Measurements from ENCODE around the gene UST. TPM values are rescaled to one million over a fixed set of nuclear protein-coding genes. Genes with fewer than 3 reads are reported as not detected.
A peak's percentile ranks its signal among the peaks of the same experiment; 100 is the strongest.

The UST gene
- total and polyA plus RNA-seq, 2 donors (not counting 1 experiment from before 2014, with no cell fraction given) = 7.3 to 16.9 TPM

DNA sequence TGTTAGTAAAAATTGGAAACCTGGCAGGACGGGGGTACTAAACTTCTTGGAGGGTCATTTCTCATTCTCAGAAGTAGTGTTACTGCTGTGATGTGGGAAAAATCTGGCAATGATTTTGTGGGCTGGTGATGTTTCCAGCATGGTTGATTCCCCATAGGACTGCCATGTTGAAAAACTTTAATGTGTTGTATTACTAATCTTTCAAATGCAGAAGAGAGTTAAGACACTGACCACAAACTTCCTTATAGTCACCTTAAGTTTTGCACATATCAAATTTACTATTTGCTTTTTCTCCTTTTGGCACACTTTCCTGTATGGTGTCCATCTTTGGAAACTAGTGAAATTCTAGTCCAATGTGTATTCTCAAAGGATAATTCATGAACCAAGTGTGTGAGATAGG, 334.5 kb downstream of the UST start:
- Histone ChIP-seq H3K36me3 (replicated peaks in 1 of 2; ENCODE audit: control extremely low read depth in 1 of 2, control insufficient read depth in 1 of 2, extremely low read depth in 1 of 2, insufficient read depth in 2 of 2, low read length in 1 of 2) (peaks cover 0 to 2% of the 10 kb centered on the region in 2 experiments), H3K27ac (ENCODE audit: low read length in 2 of 2) (no peak overlapping the region), H3K4me2 (replicated peaks; ENCODE audit: low read depth, low read length, poor library complexity, severe bottlenecking) (no peak overlapping the region), H2AFZ (ENCODE audit: insufficient read depth, low read depth, low read length, poor library complexity, severe bottlenecking) (no peak overlapping the region), H3K9ac (ENCODE audit: low read length) (no peak overlapping the region), H3K4me3 (ENCODE audit: control extremely low read depth in 1 of 5, extremely low read depth in 1 of 5, insufficient read depth in 1 of 5, low read depth in 2 of 5, low read length in 4 of 5) (no peak overlapping the region), H3K4me1 (ENCODE audit: control insufficient read depth in 2 of 2, insufficient read depth in 2 of 2, low read length in 2 of 2) (peaks cover 0 to 3% of the 10 kb centered on the region in 2 donors), H3K79me2 (ENCODE audit: control insufficient read depth, insufficient read depth, low read length) (no peaks in the 10 kb centered on the region), H4K20me1 (ENCODE audit: control insufficient read depth, insufficient read depth, low read length, poor library complexity, severe bottlenecking) (no peaks in the 10 kb centered on the region), H3K27me3 (replicated peaks in 1 of 4; ENCODE audit: control extremely low read depth in 1 of 4, control insufficient read depth in 3 of 4, insufficient read depth in 4 of 4, low read length in 3 of 4) (no peaks in the 10 kb centered on the region), H3K9me3 (ENCODE audit: control extremely low read depth in 1 of 3, control insufficient read depth in 2 of 3, insufficient read depth in 1 of 3, low read length in 2 of 3) (no peaks in the 10 kb centered on the region)
- TF ChIP-seq EZH2 (IDR thresholded peaks at IDR 0.05; ENCODE audit: borderline replicate concordance, insufficient read depth, low read depth, low read length, poor library complexity, severe bottlenecking) = no peak
- TF ChIP-seq, protein P1, sequence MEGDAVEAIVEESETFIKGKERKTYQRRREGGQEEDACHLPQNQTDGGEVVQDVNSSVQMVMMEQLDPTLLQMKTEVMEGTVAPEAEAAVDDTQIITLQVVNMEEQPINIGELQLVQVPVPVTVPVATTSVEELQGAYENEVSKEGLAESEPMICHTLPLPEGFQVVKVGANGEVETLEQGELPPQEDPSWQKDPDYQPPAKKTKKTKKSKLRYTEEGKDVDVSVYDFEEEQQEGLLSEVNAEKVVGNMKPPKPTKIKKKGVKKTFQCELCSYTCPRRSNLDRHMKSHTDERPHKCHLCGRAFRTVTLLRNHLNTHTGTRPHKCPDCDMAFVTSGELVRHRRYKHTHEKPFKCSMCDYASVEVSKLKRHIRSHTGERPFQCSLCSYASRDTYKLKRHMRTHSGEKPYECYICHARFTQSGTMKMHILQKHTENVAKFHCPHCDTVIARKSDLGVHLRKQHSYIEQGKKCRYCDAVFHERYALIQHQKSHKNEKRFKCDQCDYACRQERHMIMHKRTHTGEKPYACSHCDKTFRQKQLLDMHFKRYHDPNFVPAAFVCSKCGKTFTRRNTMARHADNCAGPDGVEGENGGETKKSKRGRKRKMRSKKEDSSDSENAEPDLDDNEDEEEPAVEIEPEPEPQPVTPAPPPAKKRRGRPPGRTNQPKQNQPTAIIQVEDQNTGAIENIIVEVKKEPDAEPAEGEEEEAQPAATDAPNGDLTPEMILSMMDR (IDR thresholded peaks at IDR 0.05) = no peak
- H3K9me3 Mint-ChIP-seq (ENCODE audit: insufficient read depth) = no peaks in the 10 kb centered on the region
- no peaks in the 10 kb centered on the region for H3K27me3 Mint-ChIP-seq
- DNase-seq (no peak), ATAC-seq (ENCODE audit: low read depth) (no peak)
- WGBS (ENCODE audit: insufficient coverage) = 71% methylated on average over 1 of the region's 1 CpG
- peaks cover 7% of the 10 kb centered on the region for H3K4me1 Mint-ChIP-seq
- H3K27ac Mint-ChIP-seq = no peak overlapping the region
- POLR2A ChIA-PET = no interaction called here
- CTCF ChIA-PET = interaction anchor here (1.0 to 1.9 kb wide), 6 partner anchors 17 to 436 kb away, joined by 3 to 33 read pairs (median 8); no protein-coding TSS in a partner anchor
- no peak overlapping the region for H3K4me3 Mint-ChIP-seq
- intact Hi-C loops (cut with micrococcal nuclease) = loop anchor here (5.0 kb wide), 2 partner anchors 34 to 336 kb away; no protein-coding TSS in a partner anchor

DNA sequence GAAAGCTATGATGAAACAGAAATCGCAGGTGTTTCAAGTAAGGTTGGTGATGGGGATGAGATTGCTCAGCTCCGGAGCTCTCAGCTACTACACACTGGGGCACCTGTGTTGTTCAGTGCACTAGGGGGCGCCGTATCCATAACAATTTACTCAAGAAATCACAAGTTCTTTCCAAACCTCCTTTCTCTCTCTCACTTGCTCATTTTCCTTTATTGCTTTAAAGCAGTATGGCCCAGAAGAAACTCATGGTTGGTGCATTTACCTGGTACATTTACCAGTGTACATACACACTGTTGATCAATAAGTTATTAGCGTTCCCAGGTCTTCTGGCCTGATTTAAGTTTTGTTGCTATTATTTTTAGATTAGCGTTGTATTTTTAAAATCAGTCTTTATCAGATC, 335.5 kb downstream of the UST start:
- Histone ChIP-seq H3K79me2 (ENCODE audit: control insufficient read depth, insufficient read depth, low read length) (no peaks in the 10 kb centered on the region), H2AFZ (ENCODE audit: insufficient read depth, low read depth, low read length, poor library complexity, severe bottlenecking) (no peak overlapping the region), H3K4me1 (ENCODE audit: control insufficient read depth in 2 of 2, insufficient read depth in 2 of 2, low read length in 2 of 2) (peaks cover 0 to 3% of the 10 kb centered on the region in 2 donors), H4K20me1 (ENCODE audit: control insufficient read depth, insufficient read depth, low read length, poor library complexity, severe bottlenecking) (no peaks in the 10 kb centered on the region), H3K4me3 (ENCODE audit: control extremely low read depth in 1 of 5, extremely low read depth in 1 of 5, insufficient read depth in 1 of 5, low read depth in 2 of 5, low read length in 4 of 5) (no peak overlapping the region), H3K4me2 (replicated peaks; ENCODE audit: low read depth, low read length, poor library complexity, severe bottlenecking) (no peak overlapping the region), H3K9me3 (ENCODE audit: control extremely low read depth in 1 of 3, control insufficient read depth in 2 of 3, insufficient read depth in 1 of 3, low read length in 2 of 3) (no peaks in the 10 kb centered on the region), H3K27me3 (replicated peaks in 1 of 4; ENCODE audit: control extremely low read depth in 1 of 4, control insufficient read depth in 3 of 4, insufficient read depth in 4 of 4, low read length in 3 of 4) (no peaks in the 10 kb centered on the region), H3K9ac (ENCODE audit: low read length) (no peak overlapping the region), H3K36me3 (replicated peaks in 1 of 2; ENCODE audit: control extremely low read depth in 1 of 2, control insufficient read depth in 1 of 2, extremely low read depth in 1 of 2, insufficient read depth in 2 of 2, low read length in 1 of 2) (peaks cover 0 to 2% of the 10 kb centered on the region in 2 experiments), H3K27ac (ENCODE audit: low read length in 2 of 2) (no peak overlapping the region)
- Mint-ChIP-seq H3K27me3 (no peaks in the 10 kb centered on the region), H3K9me3 (ENCODE audit: insufficient read depth) (no peaks in the 10 kb centered on the region), H3K4me3 (no peak overlapping the region), H3K4me1 (peaks cover 7% of the 10 kb centered on the region), H3K27ac (no peak overlapping the region)
- intact Hi-C loops (cut with micrococcal nuclease) = loop anchor here (1.0 to 5.0 kb wide), 5 partner anchors 35 to 435 kb away; no protein-coding TSS in a partner anchor
- TF ChIP-seq EZH2 (IDR thresholded peaks at IDR 0.05; ENCODE audit: borderline replicate concordance, insufficient read depth, low read depth, low read length, poor library complexity, severe bottlenecking) = no peak
- TF ChIP-seq, protein P1 (IDR thresholded peaks at IDR 0.05) = peak; percentile 93
- ChIA-PET CTCF (interaction anchor here (0.6 to 5.2 kb wide), 36 partner anchors 9 to 522 kb away, joined by 3 to 110 read pairs (median 4); no protein-coding TSS in a partner anchor), POLR2A (no interaction called here)
- 0% methylated on average over 3 of the region's 6 CpGs for WGBS (ENCODE audit: insufficient coverage)
- DNase-seq (peak; percentile 82), ATAC-seq (ENCODE audit: low read depth) (peak; percentile 77)
